Upper lobe of right lung (tissue), 1 donor: ENCODE measurements around the gene ZNF638. TPM values are rescaled to one million over a fixed set of nuclear protein-coding genes. Genes with fewer than 3 reads are reported as not detected.

ENCODE experiments used
- ATAC-seq: fragments of 200-7000 bp; cut with Tn5 transposase; one replicate; pipeline ENCODE4 v1.9.1; 2020; ENCODE audit warnings: mild to moderate bottlenecking, moderate library complexity
- DNase-seq: peaks from one replicate; pipeline ENCODE4 v3.0.0-alpha.2; 2020
- H3K27ac ChIP-seq: fragments of 200-600 bp; one replicate; pipeline ENCODE4 v1.8.0; 2022
- H3K27me3 ChIP-seq: fragments of 200-600 bp; one replicate; pipeline ENCODE4 v1.8.0; 2022; ENCODE audit warnings: mild to moderate bottlenecking
- H3K36me3 ChIP-seq: fragments of 200-600 bp; one replicate; pipeline ENCODE4 v1.8.0; 2022
- H3K4me1 ChIP-seq: fragments of 200-600 bp; one replicate; pipeline ENCODE4 v1.8.0; 2022
- H3K4me3 ChIP-seq: fragments of 200-600 bp; one replicate; pipeline ENCODE4 v1.8.0; 2022; ENCODE audit warnings: mild to moderate bottlenecking
- H3K9me3 ChIP-seq: fragments of 200-600 bp; one replicate; pipeline ENCODE4 v1.8.0; 2022
- CTCF ChIP-seq: fragments of 200-600 bp; IDR thresholded peaks from one replicate; pipeline ENCODE4 v1.8.0; 2022; ENCODE audit warnings: antibody characterized with exemption
- intact Hi-C: fragments of 100-400 bp; cut with DNase I; formaldehyde crosslinking; loops from one replicate; pipeline ENCODE4 v1.11.0; 2022
- total RNA-seq: library from RNA; stranded (reverse); fragmentation: NEBNext Ultra II Directional; extraction: Animal tissue kit (Norgen Biotek cat#: 25700); gene quantifications from one replicate; pipeline ENCODE4 v1.2.1, GENCODE V29; 2021
- donor health status: DM: no; HTN: yes; CAD: no; lungs with severe emphysema.

ZNF638 gene
- total RNA-seq, 1 donor from 2014 or later = 114 TPM

GRCh38 chr2:71469403-71470398 is 138.1 kb downstream of the ZNF638 start:
- Histone ChIP-seq H3K36me3 (no peaks in the 10 kb centered on the region), H3K9me3 (no peaks in the 10 kb centered on the region), H3K4me3 (no peak overlapping the region), H3K4me1 (peaks cover 7% of the 10 kb centered on the region), H3K27ac (no peak overlapping the region), H3K27me3 (peaks cover 33% of the 10 kb centered on the region)
- intact Hi-C loops = no loop called here
- ATAC-seq (no peak), DNase-seq (peak; percentile 9)
- no peak for TF ChIP-seq CTCF

GRCh38 chr2:71471276-71471675 is 139.7 kb downstream of the ZNF638 start:
- no peaks in the 10 kb centered on the region for H3K36me3 ChIP-seq
- no peak overlapping the region for H3K27ac ChIP-seq
- no peak for ATAC-seq
- peaks cover 3% of the 10 kb centered on the region for H3K4me1 ChIP-seq
- intact Hi-C loops = no loop called here
- no peak for DNase-seq
- peaks cover 18% of the 10 kb centered on the region for H3K27me3 ChIP-seq
- no peaks in the 10 kb centered on the region for H3K9me3 ChIP-seq
- no peak overlapping the region for H3K4me3 ChIP-seq
- no peak for TF ChIP-seq CTCF

GRCh38 chr2:71472019-71472418 is 140.4 kb downstream of the ZNF638 start:
- no peak for DNase-seq
- ATAC-seq = no peak
- peaks cover 13% of the 10 kb centered on the region for H3K27me3 ChIP-seq
- H3K4me3 ChIP-seq = no peak overlapping the region
- no peak for TF ChIP-seq CTCF
- H3K27ac ChIP-seq = no peak overlapping the region
- H3K9me3 ChIP-seq = no peaks in the 10 kb centered on the region
- no peaks in the 10 kb centered on the region for H3K4me1 ChIP-seq
- H3K36me3 ChIP-seq = no peaks in the 10 kb centered on the region
- intact Hi-C loops = no loop called here

GRCh38 chr2:71473346-71474031 is 141.9 kb downstream of the ZNF638 start:
- H3K27me3 ChIP-seq = peaks cover 3% of the 10 kb centered on the region
- H3K4me3 ChIP-seq = no peak overlapping the region
- intact Hi-C loops = no loop called here
- DNase-seq (no peak), ATAC-seq (no peak)
- TF ChIP-seq CTCF = no peak
- H3K36me3 ChIP-seq = no peaks in the 10 kb centered on the region
- H3K27ac ChIP-seq = peak overlapping the region; percentile 30
- no peaks in the 10 kb centered on the region for H3K9me3 ChIP-seq
- no peaks in the 10 kb centered on the region for H3K4me1 ChIP-seq

- no peak for TF ChIP-seq CTCF
- ATAC-seq (peak; percentile 44), DNase-seq (peak; percentile 35)
- no peaks in the 10 kb centered on the region for H3K27me3 ChIP-seq
- no peak overlapping the region for H3K4me3 ChIP-seq
- intact Hi-C loops = no loop called here
- no peaks in the 10 kb centered on the region for H3K4me1 ChIP-seq
- peak overlapping the region; percentile 30 for H3K27ac ChIP-seq
- H3K9me3 ChIP-seq = no peaks in the 10 kb centered on the region
- no peaks in the 10 kb centered on the region for H3K36me3 ChIP-seq
Observed at GRCh38 chr2:71474116-71474743, 142.6 kb downstream of the ZNF638 start.
